HG02973 (cell line): ENCODE data around the gene MMP15.

ENCODE experiments used
- ATAC-seq: cut with Tn5 transposase; IDR thresholded peaks from one replicate; pipeline ENCODE4 v1.9.1; 2021; ENCODE audit warnings: moderate library complexity; ENCODE audit not compliant: unreplicated experiment

Gene MMP15

GRCh38 chr16:58034774-58035173 lies 9.2 kb downstream of the MMP15 start:
- no peak for ATAC-seq

GRCh38 chr16:58035356-58036170 lies 10.0 kb downstream of the MMP15 start:
- ATAC-seq: no peak

DNA sequence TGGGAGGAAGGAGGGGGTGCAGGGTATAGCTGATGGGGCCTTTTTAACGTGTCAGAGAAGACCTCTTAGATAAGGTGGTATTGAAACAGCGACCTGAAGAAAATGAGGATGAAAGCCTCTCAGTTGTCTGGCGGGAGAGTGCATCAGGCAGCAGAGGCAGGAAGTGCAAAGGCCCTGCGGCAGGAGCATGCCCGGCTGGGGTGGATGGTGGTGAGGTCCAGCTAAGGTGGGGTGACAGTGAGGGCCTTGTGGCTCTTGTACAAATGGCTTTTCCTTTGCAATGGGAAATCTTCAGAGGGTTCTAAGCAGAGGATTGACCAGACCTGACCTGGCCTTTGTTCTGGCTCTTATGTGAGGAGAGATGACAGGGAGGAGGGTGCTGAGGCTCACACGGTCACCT lies 11.4 kb downstream of the MMP15 start:
- no peak for ATAC-seq

DNA sequence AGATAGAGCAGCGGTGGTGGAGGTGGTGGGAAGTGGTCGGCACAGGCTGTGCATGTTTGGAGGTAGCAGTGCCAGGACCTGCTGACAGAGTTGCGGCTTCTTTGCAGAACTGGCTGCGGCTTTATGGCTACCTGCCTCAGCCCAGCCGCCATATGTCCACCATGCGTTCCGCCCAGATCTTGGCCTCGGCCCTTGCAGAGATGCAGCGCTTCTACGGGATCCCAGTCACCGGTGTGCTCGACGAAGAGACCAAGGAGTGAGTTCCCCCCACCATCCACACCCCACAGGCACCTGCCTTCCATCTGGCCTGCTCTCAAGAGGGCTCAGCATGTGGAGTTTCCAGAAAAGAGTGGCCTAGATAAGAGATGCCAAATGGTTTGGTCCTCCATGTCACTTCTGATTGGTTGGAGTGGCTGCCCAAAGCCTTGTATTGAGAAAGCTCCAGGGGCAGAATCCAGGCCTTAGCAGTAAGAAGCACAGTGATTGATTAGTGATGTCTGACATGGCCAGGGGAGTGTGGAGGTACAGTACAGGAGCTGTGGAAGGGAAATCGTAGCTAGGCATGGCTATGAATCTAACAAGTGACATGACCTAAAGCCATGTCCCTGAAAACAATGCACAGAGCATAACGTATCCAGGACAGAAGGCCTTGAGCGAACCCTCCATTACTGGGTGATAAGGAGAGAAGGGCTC lies 12.0 kb downstream of the MMP15 start:
- ATAC-seq: no peak

- no peak for ATAC-seq
Observed at GRCh38 chr16:58038219-58038641, 12.7 kb downstream of the MMP15 start.

- no peak for ATAC-seq
Observed at GRCh38 chr16:58039829-58040495, 14.4 kb downstream of the MMP15 start.

DNA sequence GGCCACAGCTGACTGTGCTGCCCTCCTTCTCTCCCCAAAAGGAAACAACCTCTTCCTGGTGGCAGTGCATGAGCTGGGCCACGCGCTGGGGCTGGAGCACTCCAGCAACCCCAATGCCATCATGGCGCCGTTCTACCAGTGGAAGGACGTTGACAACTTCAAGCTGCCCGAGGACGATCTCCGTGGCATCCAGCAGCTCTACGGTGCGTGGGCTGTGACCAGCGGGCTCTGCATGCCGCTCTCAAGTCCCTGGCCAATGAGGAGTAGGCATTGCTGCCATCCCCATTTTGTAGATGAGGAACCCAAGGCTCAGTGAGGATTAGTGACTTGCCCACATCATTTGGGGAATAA lies 14.9 kb downstream of the MMP15 start:
- ATAC-seq: no peak

DNA sequence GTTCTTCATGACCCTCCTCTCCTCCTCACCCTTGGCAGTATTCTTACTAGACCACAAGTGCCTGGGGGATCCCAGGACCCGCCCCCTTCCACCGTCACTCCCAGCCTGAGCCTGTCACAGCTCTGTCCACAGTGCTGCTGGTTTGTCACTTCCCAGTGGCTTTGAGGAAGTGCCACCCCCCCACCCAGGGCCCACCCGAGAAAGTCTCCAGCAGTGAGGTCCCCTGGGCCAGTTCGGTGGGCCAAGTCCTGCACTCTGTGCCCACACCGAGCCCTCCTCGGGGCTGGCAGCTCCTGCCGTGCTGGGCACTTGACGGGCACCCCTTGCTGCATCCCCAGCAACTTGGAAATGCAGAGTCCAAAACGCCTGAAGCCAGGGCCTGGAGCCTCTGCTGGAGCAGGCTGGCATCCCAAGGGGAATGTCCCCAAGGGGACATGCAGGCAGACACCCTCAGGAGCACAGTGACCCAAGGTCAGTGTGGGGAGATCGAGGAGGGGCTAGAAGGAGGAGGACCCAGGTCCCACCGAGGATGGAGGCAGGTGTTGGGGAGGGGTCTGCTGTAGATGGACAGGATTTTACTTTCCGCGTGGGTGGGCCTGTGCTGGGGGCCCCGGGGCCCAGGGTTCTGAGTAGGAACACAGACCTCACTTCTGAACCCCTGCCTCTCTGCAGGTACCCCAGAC lies 15.5 kb downstream of the MMP15 start:
- ATAC-seq: no peak

DNA sequence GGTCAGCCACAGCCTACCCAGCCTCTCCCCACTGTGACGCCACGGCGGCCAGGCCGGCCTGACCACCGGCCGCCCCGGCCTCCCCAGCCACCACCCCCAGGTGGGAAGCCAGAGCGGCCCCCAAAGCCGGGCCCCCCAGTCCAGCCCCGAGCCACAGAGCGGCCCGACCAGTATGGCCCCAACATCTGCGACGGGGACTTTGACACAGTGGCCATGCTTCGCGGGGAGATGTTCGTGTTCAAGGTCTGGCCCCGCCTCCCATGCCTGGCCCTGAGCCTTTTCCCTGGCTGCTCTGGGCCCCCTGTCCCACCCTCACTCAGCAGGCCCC lies 16.0 kb downstream of the MMP15 start:
- ATAC-seq: no peak

GRCh38 chr16:58042001-58042885 lies 16.7 kb downstream of the MMP15 start:
- ATAC-seq: no peak

- ATAC-seq: no peak
Observed at GRCh38 chr16:58042886-58043515, 17.4 kb downstream of the MMP15 start.

DNA sequence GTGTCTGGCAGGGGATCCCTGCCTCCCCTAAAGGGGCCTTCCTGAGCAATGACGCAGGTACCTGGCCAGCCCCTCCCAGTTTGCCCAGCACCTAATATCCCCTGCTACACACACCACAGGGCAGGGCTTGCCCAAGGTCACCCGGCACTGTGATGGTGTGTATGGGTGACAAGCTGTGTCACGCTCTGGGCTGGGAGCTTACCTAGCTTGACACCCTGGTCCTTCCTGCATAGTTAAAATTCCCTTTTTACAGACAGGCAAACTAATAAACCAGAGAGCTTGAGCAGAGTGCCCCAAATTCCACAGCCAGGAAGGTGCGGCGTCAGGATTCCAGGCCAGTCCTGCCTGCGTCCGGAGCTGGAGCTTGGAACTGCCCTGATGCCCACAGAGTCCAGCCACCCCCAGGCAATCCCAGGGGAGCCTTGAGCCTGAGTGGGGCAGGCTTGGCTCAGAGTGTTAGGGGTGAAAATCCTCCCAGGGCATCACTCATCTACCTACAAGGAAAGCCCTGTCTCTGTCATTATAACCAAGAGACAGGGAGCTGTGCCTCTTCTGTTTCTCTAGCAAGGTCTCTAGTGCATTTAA lies 18.1 kb downstream of the MMP15 start:
- ATAC-seq: no peak

- no peak for ATAC-seq
Observed at GRCh38 chr16:58044266-58045019, 18.9 kb downstream of the MMP15 start.

- no peak for ATAC-seq
Observed at GRCh38 chr16:58045096-58045495, 19.5 kb downstream of the MMP15 start.

DNA sequence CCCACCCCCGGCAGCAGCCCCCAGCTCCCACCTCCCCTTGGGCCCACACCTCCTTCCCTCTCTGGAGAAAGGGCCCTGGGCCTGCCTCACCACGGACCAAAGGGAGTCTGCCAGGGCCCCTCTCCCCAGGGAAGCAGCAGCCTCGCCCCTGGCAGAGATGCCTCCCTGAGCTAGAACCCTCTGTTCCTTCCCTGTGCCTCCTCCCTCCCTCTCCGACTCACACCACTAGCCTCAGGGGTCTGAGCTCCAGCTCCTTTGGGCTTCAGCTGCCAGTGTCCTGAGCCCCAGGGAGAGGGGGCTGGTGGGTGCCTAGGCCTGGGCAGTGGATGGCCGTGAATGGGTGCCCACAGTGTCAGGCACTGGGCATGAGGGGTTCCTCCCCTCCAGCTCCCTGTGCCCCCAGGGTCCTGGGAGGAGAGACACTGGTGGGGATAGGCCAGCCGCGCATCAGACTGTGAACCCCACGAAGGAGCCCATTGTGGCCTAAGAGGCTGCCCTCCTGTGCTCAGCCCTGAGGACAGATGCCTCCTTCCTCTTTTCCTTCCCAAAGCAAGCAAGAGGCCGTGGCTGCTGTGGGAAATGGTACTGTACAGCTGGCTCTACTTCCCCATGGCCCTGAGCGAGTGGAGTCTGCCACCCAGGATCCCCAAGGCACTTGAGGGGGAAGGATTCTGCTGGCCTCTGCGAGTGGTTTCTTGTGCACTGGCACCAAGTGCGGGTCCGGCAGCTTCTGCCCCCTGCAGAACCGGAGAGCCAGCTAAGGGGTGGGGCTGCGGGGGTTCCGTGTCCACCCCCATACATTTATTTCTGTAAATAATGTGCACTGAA lies 20.7 kb downstream of the MMP15 start:
- no peak for ATAC-seq

- ATAC-seq: no peak
Observed at GRCh38 chr16:58046936-58047335, 21.4 kb downstream of the MMP15 start.

GRCh38 chr16:58047557-58048348 lies 22.2 kb downstream of the MMP15 start:
- ATAC-seq: no peak
